Choroid plexus epithelial cell (primary cell): Measurements from ENCODE around the gene RNF34.

Source experiments
- DNase-seq: peaks from one replicate; pipeline ENCODE4 v3.0.0-alpha.2; 2010; ENCODE audit warnings: low read depth
- H3K4me3 ChIP-seq: 2 replicates; pipeline ENCODE4 v1.5.1; 2011; ENCODE audit warnings: low read depth, mild to moderate bottlenecking, control low read depth, low read length, moderate library complexity
- CTCF ChIP-seq: conservative IDR thresholded peaks from 2 replicates; pipeline ENCODE4 v1.5.1; 2011; ENCODE audit warnings: low read depth, mild to moderate bottlenecking, control low read depth, inconsistent platforms, low read length, moderate library complexity

RNF34 gene

GRCh38 chr12:121455766-121456420 lies 56.0 kb downstream of the RNF34 start:
- no peak for DNase-seq
- TF ChIP-seq CTCF, result no peak
- H3K4me3 ChIP-seq, result no peak overlapping the region

GRCh38 chr12:121456551-121456950 lies 56.6 kb downstream of the RNF34 start:
- no peak for TF ChIP-seq CTCF
- no peak overlapping the region for H3K4me3 ChIP-seq
- no peak for DNase-seq

- no peak overlapping the region for H3K4me3 ChIP-seq
- DNase-seq, result no peak
Observed at GRCh38 chr12:121461048-121461447, 61.1 kb downstream of the RNF34 start.

GRCh38 chr12:121464331-121464730 lies 64.4 kb downstream of the RNF34 start:
- no peak for TF ChIP-seq CTCF
- no peak for DNase-seq
- H3K4me3 ChIP-seq, result no peak overlapping the region

More at GRCh38 chr12:121461048-121461447, 61.1 kb downstream of the RNF34 start:
- TF ChIP-seq CTCF, result no peak

GRCh38 chr12:121465921-121466793 lies 66.2 kb downstream of the RNF34 start:
- peak overlapping the region; percentile 60 for H3K4me3 ChIP-seq
- DNase-seq, result peak; percentile 21
- no peak for TF ChIP-seq CTCF

GRCh38 chr12:121466794-121467637 lies 67.1 kb downstream of the RNF34 start:
- no peak for TF ChIP-seq CTCF
- peak; percentile 78 for DNase-seq
- H3K4me3 ChIP-seq, result peak overlapping the region; percentile 60
